HepG2 (cell line): ENCODE measurements around the gene NDST1. TPM values are rescaled to one million over a fixed set of nuclear protein-coding genes. Genes with fewer than 3 reads are reported as not detected.

ENCODE experiments used
- ATAC-seq: fragments of 200-7000 bp; cut with Tn5 transposase; 3 replicates; pipeline ENCODE4 v1.9.1; 2020; ENCODE audit warnings: mild to moderate bottlenecking, moderate library complexity
- BruUV-seq: library from RNA; stranded (reverse); fragments of 400-500 nt; replicated peaks from 2 replicates; lab custom pipeline; 2021; lab: Mats Ljungman, UMichigan
- CTCF ChIA-PET: fragments of 300-600 bp; formaldehyde crosslinking; extraction: SDS; loops from one replicate; lab custom pipeline; 2021; ENCODE audit warnings: low total read pairs, inconsistent platforms, low intra/inter-chr PET ratio; lab: Yijun Ruan, JAX
- POLR2A ChIA-PET: fragments of 350-600 bp; sonication (Branson Sonifier 250); formaldehyde crosslinking; loops from one replicate; lab custom pipeline; 2020; ENCODE audit warnings: antibody characterized with exemption, inconsistent platforms; lab: Yijun Ruan, JAX
- DNase-seq: peaks from one replicate; pipeline ENCODE4 v3.0.0-alpha.2; 2015; ENCODE audit warnings: low spot score
- FAIRE-seq: peaks from 3 replicates; lab custom pipeline; 2011; peaks lifted over from hg19 to GRCh38; lab: Jason Lieb, UNC
- H2AFZ ChIP-seq: one replicate; pipeline ENCODE4 v1.6.1; 2011; ENCODE audit warnings: low read length, inconsistent platforms
- H3K27ac ChIP-seq: fragments of 300-600 bp; 3 replicates; pipeline ENCODE4 v1.8.0; 2011; ENCODE audit warnings: mixed run types, mild to moderate bottlenecking, mixed read lengths, low read length, inconsistent platforms; ENCODE audit not compliant: insufficient read depth; ENCODE audit errors: extremely low read length
- H3K27me3 ChIP-seq, 2 experiments: fragments of 200-600 bp in 1 of 2; 2 replicates in 1 of 2; 3 replicates in 1 of 2; pipeline versions ENCODE4 v1.6.0 to v1.8.0; 2011; ENCODE audit warnings: low read length in 2 of 2, mild to moderate bottlenecking in 2 of 2, moderate library complexity in 2 of 2, inconsistent platforms in 1 of 2; ENCODE audit not compliant: insufficient read depth in 2 of 2, control insufficient read depth in 1 of 2
- H3K36me3 ChIP-seq, 2 experiments: fragments of 200-600 bp in 1 of 2; replicated peaks in 1 of 2; 2 replicates in 1 of 2; 3 replicates in 1 of 2; pipeline versions ENCODE4 v1.5.1 to v1.8.0; 2011; ENCODE audit warnings: low read length in 2 of 2, inconsistent platforms in 1 of 2; ENCODE audit not compliant: insufficient read depth in 2 of 2, control insufficient read depth in 1 of 2
- H3K4me1 ChIP-seq: 2 replicates; pipeline ENCODE4 v1.5.1; 2012; ENCODE audit warnings: low read length, inconsistent platforms; ENCODE audit not compliant: insufficient read depth
- H3K4me2 ChIP-seq: 2 replicates; pipeline ENCODE4 v1.6.0; 2011; ENCODE audit warnings: low read depth, low read length, inconsistent platforms
- H3K4me3 ChIP-seq, 3 experiments: fragments of 200-600 bp in 1 of 3; sonication (generic), shearing (Covaris generic) in 1 of 3; replicated peaks in 1 of 3; 2 replicates each; pipeline ENCODE4 v1.5.1; 2011 to 2016; ENCODE audit warnings: low read length in 3 of 3, inconsistent platforms in 2 of 3, low read depth in 2 of 3, mild to moderate bottlenecking in 2 of 3, control low read depth in 1 of 3, mixed read lengths in 1 of 3; ENCODE audit not compliant: insufficient read depth in 1 of 3
- H3K79me2 ChIP-seq: one replicate; pipeline ENCODE4 v1.6.1; 2011; ENCODE audit warnings: low read length, inconsistent platforms; ENCODE audit not compliant: insufficient read depth
- H3K9ac ChIP-seq: 2 replicates; pipeline ENCODE4 v1.6.0; 2011; ENCODE audit warnings: mild to moderate bottlenecking, low read depth, low read length, inconsistent platforms; ENCODE audit not compliant: insufficient read depth
- H3K9me3 ChIP-seq: 2 replicates; pipeline ENCODE4 v1.5.1; 2012; ENCODE audit warnings: mild to moderate bottlenecking, low read length
- H4K20me1 ChIP-seq: 2 replicates; pipeline ENCODE4 v1.6.0; 2011; ENCODE audit warnings: inconsistent platforms, mild to moderate bottlenecking, low read length, moderate library complexity; ENCODE audit not compliant: insufficient read depth
- CREBL2 ChIP-seq: sonication (generic); formaldehyde crosslinking; IDR thresholded peaks from 2 replicates; pipeline ENCODE4 v1.8.1; 2023; ENCODE audit warnings: missing genetic modification reagents, mild to moderate bottlenecking, borderline replicate concordance
- TFDP2 ChIP-seq: sonication (generic); formaldehyde crosslinking; IDR thresholded peaks from 2 replicates; pipeline ENCODE4 v1.4.0; 2020; ENCODE audit warnings: missing genetic modification reagents
- ZBTB7B ChIP-seq: sonication (generic); formaldehyde crosslinking; IDR thresholded peaks from 2 replicates; pipeline ENCODE4 v1.4.0; 2020; ENCODE audit warnings: missing genetic modification reagents
- ZNF614 ChIP-seq: IDR thresholded peaks from 2 replicates; pipeline ENCODE4 v1.6.1; 2018; ENCODE audit warnings: missing biosample characterization, missing genetic modification reagents, inconsistent platforms, borderline replicate concordance
- ZNF615 ChIP-seq: sonication (generic); formaldehyde crosslinking; IDR thresholded peaks from 2 replicates; pipeline ENCODE4 v1.5.0; 2020; ENCODE audit warnings: mild to moderate bottlenecking, missing genetic modification reagents, borderline replicate concordance
- WGBS: methylation state at CpG from one replicate; pipeline ENCODE4 v1.1.6; 2017; ENCODE audit warnings: low lambda C conversion rate; 5-methylcytosine and 5-hydroxymethylcytosine counted together
- in situ Hi-C: cut with HindIII; loops from 2 replicates; pipeline ENCODE4 v1.10.0; 2017; ENCODE audit warnings: low pct_unique_long_range_greater_than_20kb; ENCODE audit not compliant: extremely low pct_ligation_motif_present
- intact Hi-C: fragments of 100-400 bp; cut with micrococcal nuclease; formaldehyde crosslinking; loops from one replicate; pipeline ENCODE4 v1.10.0; 2022; ENCODE audit not compliant: unreplicated experiment
- polyA plus RNA-seq, 8 experiments: library from polyadenylated mRNA; depleted of rRNA in 3 of 8; stranded (reverse) in 7 of 8; unstranded in 1 of 8; fragments of >200 nt; fragmentation: Illumina TruSeq in 4 of 8; extraction: Trizol in 4 of 8; gene quantifications; 2 replicates each; pipeline versions ENCODE4 v1.2.1 to v1.2.3, GENCODE V29; 2011 to 2016; ENCODE audit warnings: low read depth in 4 of 8, missing spikeins in 1 of 8, mixed read lengths in 1 of 8; ENCODE audit not compliant: insufficient read depth in 1 of 8
- total RNA-seq, 5 experiments: library from RNA; depleted of rRNA; stranded (reverse); fragments of >200 nt; fragmentation: Illumina TruSeq; extraction: Trizol; gene quantifications; 2 replicates each; pipeline ENCODE4 v1.2.3, GENCODE V29; 2016; ENCODE audit warnings: low read depth in 1 of 5
- TF ChIP-seq, protein P1 (sequence below): sonication (generic); formaldehyde crosslinking; conservative IDR thresholded peaks from 2 replicates; pipeline ENCODE4 v1.4.0; 2020; ENCODE audit warnings: mild to moderate bottlenecking, missing genetic modification reagents, moderate library complexity
- TF ChIP-seq, protein P2 (sequence below): sonication (generic); formaldehyde crosslinking; IDR thresholded peaks from 2 replicates; pipeline ENCODE4 v1.4.0; 2020; ENCODE audit warnings: missing genetic modification reagents

NDST1 gene
- total and polyA plus RNA-seq, 2 of the 13 experiments (the other 11 are each of a cell fraction or from before 2014, with no cell fraction given) = 23.8 to 26.2 TPM

- no peak for TF ChIP-seq ZNF615
- no peak for TF ChIP-seq ZNF614 (CRISPR knock-in tag)
Observed at GRCh38 chr5:150548123-150548522, 40.2 kb downstream of the NDST1 start (continued).

DNA sequence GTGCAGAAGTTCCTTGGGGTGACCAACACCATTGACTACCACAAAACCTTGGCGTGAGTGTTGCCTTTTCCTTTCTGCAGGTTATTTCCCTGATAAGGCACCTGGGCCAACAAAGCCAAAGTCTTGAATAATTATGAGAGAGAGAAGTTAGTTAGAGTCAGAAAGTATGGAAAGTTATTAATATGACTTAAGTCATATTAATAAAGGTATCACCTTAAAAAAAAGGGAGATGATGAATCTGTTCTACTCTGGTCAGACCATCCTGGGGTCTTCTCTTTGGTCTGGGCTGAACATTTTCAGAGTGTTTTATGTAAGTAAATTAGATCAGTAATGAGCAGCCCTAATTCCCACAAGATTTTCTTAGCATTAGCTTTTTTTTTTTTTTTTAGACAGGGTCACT lies 41.8 kb downstream of the NDST1 start:
- ChIA-PET POLR2A (no interaction called here), CTCF (no interaction called here)
- H3K27me3 ChIP-seq = no peaks in the 10 kb centered on the region
- no peak overlapping the region for H3K9ac ChIP-seq
- TF ChIP-seq TFDP2 (CRISPR knock-in tag) = no peak
- H3K27ac ChIP-seq = no peak overlapping the region
- H3K4me2 ChIP-seq = no peak overlapping the region
- DNase-seq = no peak
- intact Hi-C loops (no loop called here), in situ Hi-C loops (loop anchor here (10.0 kb wide), 1 partner anchor 95 kb away; no protein-coding TSS in a partner anchor)
- H3K79me2 ChIP-seq = no peaks in the 10 kb centered on the region
- no peaks in the 10 kb centered on the region for H4K20me1 ChIP-seq
- no TSS peak for BruUV-seq
- 100% methylated on average over 1 of the region's 1 CpG for WGBS
- H3K4me3 ChIP-seq = no peak overlapping the region
- no peak for FAIRE-seq
- no peak overlapping the region for H2AFZ ChIP-seq
- no peaks in the 10 kb centered on the region for H3K9me3 ChIP-seq
- H3K4me1 ChIP-seq = peaks cover 4% of the 10 kb centered on the region
- ATAC-seq = no peak
- peaks cover 22 to 67% of the 10 kb centered on the region in 2 experiments for H3K36me3 ChIP-seq

DNA sequence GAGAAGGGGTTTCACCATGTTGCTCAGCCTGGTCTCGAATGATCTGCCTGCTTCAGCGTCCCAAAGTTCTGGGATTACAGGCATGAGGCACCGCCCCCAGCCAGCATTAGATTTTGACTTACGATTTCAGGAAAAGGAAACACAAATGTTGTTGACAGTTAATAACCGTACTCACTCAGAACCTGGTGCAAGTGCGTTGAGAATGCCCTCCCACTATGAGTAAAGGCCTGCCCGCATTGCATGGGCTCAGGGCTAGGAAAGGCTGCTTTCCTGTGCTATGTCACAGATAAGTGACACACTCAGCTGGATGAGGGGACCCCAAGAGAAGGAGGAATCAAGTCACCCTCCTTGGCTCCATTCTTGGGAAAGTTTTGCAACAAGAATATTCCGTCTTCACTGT lies 42.4 kb downstream of the NDST1 start:
- Histone ChIP-seq H2AFZ (no peak overlapping the region), H3K27ac (no peak overlapping the region), H3K4me3 (no peak overlapping the region), H3K36me3 (peaks cover 25 to 65% of the 10 kb centered on the region in 2 experiments), H3K79me2 (no peaks in the 10 kb centered on the region), H3K4me1 (no peaks in the 10 kb centered on the region), H3K9ac (no peak overlapping the region), H3K9me3 (no peaks in the 10 kb centered on the region), H3K27me3 (no peaks in the 10 kb centered on the region), H3K4me2 (no peak overlapping the region), H4K20me1 (no peaks in the 10 kb centered on the region)
- 89% methylated on average over 8 of the region's 8 CpGs for WGBS
- no TSS peak for BruUV-seq
- TF ChIP-seq CREBL2 (no peak), ZBTB7B (CRISPR knock-in tag) (no peak)
- TF ChIP-seq, protein P1, sequence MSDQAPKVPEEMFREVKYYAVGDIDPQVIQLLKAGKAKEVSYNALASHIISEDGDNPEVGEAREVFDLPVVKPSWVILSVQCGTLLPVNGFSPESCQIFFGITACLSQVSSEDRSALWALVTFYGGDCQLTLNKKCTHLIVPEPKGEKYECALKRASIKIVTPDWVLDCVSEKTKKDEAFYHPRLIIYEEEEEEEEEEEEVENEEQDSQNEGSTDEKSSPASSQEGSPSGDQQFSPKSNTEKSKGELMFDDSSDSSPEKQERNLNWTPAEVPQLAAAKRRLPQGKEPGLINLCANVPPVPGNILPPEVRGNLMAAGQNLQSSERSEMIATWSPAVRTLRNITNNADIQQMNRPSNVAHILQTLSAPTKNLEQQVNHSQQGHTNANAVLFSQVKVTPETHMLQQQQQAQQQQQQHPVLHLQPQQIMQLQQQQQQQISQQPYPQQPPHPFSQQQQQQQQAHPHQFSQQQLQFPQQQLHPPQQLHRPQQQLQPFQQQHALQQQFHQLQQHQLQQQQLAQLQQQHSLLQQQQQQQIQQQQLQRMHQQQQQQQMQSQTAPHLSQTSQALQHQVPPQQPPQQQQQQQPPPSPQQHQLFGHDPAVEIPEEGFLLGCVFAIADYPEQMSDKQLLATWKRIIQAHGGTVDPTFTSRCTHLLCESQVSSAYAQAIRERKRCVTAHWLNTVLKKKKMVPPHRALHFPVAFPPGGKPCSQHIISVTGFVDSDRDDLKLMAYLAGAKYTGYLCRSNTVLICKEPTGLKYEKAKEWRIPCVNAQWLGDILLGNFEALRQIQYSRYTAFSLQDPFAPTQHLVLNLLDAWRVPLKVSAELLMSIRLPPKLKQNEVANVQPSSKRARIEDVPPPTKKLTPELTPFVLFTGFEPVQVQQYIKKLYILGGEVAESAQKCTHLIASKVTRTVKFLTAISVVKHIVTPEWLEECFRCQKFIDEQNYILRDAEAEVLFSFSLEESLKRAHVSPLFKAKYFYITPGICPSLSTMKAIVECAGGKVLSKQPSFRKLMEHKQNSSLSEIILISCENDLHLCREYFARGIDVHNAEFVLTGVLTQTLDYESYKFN (CRISPR knock-in tag) = no peak
- TF ChIP-seq, protein P2, sequence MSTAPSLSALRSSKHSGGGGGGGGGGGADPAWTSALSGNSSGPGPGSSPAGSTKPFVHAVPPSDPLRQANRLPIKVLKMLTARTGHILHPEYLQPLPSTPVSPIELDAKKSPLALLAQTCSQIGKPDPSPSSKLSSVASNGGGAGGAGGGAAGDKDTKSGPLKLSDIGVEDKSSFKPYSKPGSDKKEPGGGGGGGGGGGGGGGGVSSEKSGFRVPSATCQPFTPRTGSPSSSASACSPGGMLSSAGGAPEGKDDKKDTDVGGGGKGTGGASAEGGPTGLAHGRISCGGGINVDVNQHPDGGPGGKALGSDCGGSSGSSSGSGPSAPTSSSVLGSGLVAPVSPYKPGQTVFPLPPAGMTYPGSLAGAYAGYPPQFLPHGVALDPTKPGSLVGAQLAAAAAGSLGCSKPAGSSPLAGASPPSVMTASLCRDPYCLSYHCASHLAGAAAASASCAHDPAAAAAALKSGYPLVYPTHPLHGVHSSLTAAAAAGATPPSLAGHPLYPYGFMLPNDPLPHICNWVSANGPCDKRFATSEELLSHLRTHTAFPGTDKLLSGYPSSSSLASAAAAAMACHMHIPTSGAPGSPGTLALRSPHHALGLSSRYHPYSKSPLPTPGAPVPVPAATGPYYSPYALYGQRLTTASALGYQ (CRISPR knock-in tag) = no peak
- DNase-seq (no peak), FAIRE-seq (no peak), ATAC-seq (no peak)
- in situ Hi-C loops = no loop called here
- intact Hi-C loops = no loop called here
- ChIA-PET POLR2A (no interaction called here), CTCF (no interaction called here)
